ENCODE data around the gene BTBD10. TPM values are rescaled to one million over a fixed set of nuclear protein-coding genes. Genes with fewer than 3 reads are reported as not detected.

Gene BTBD10
- total RNA-seq, 1 donor from 2014 or later: 21.9 TPM

DNA sequence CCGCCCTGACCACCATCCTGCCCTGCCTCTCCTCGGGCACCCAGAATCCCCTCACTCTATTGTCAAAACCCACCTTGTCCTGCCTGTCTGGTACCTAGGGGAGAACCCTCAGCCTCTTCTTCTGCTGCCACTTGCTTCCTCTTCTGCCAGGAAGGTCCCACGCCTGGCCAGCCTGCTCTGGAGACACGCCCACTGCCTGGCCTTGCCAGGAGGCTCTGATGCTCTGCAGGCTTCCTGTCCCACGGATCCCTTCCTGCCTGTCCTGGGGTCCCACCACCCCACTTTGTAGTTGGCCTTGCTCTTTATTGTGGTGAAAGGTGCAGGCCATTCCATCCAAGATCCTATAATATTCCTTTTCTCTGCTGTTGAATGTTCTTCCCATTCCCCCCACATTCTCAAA, 122.0 kb downstream of the BTBD10 start:
- Mint-ChIP-seq H3K9me3 (no peaks in the 10 kb centered on the region), H3K36me3 (ENCODE audit: low read depth) (peaks cover 3% of the 10 kb centered on the region), H3K27ac (no peak overlapping the region), H3K4me1 (ENCODE audit: low read depth) (peaks cover 48% of the 10 kb centered on the region), H3K4me3 (no peak overlapping the region), H3K27me3 (ENCODE audit: insufficient read depth) (no peaks in the 10 kb centered on the region)
- intact Hi-C loops (cut with micrococcal nuclease): no loop called here
- DNase-seq (ENCODE audit: low spot score): no peak

GRCh38 chr11:13339195-13340153, 123.5 kb downstream of the BTBD10 start:
- intact Hi-C loops (cut with micrococcal nuclease): loop anchor here (2.0 to 5.0 kb wide), 3 partner anchors 123 to 1778 kb away; partner anchors contain the start of genes BTBD10 and FAR1
- peak overlapping the region; percentile 75 for H3K27ac Mint-ChIP-seq
- peak overlapping the region; percentile 67 for H3K4me3 Mint-ChIP-seq
- DNase-seq (ENCODE audit: low spot score): no peak
- peaks cover 3% of the 10 kb centered on the region for H3K36me3 Mint-ChIP-seq (ENCODE audit: low read depth)
- no peaks in the 10 kb centered on the region for H3K27me3 Mint-ChIP-seq (ENCODE audit: insufficient read depth)
- H3K9me3 Mint-ChIP-seq: no peaks in the 10 kb centered on the region
- peaks cover 58% of the 10 kb centered on the region for H3K4me1 Mint-ChIP-seq (ENCODE audit: low read depth)

DNA sequence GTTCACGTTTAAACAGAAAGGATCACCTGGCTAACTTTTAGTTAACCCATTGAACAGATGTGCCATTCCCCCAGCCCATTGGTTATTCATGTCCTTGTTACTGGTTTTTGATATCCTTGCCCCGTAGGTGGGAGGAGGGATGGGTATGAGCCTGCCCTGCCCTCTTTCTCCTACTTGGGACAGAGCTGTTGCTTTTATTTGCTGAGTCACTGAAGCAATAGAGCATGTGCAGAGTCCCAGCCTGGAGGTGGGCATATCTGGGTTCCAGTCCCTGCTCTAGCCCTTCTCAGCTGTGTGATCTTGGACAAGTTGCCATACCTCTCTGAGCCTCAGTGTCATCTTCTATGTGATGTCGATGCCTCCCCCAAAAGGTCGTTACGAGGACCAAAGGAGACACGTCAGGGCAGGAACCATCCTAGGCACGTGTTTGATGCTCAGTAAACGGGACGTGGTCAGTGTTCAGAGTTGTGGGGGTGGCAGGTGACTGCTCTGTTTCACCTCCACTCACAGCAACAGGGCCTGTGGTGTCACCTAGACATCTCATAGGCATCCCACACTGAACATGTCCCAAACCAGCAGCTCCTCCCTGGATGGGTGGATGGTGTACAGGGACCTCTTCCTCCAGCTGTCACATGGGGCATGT, 124.5 kb downstream of the BTBD10 start:
- peak overlapping the region; percentile 74 for H3K4me3 Mint-ChIP-seq
- peaks cover 3% of the 10 kb centered on the region for H3K36me3 Mint-ChIP-seq (ENCODE audit: low read depth)
- peak overlapping the region; percentile 75 for H3K27ac Mint-ChIP-seq
- peak; percentile 15 for DNase-seq (ENCODE audit: low spot score)
- no peaks in the 10 kb centered on the region for H3K9me3 Mint-ChIP-seq
- H3K27me3 Mint-ChIP-seq (ENCODE audit: insufficient read depth): no peaks in the 10 kb centered on the region
- intact Hi-C loops (cut with micrococcal nuclease): loop anchor here (1.0 to 5.0 kb wide), 5 partner anchors 61 to 1779 kb away; partner anchors contain the start of genes BMAL1, BTBD10 and FAR1
- H3K4me1 Mint-ChIP-seq (ENCODE audit: low read depth): peaks cover 60% of the 10 kb centered on the region

GRCh38 chr11:13338019-13338426, 125.0 kb downstream of the BTBD10 start:
- DNase-seq (ENCODE audit: low spot score): no peak
- H3K27ac Mint-ChIP-seq: peak overlapping the region; percentile 70
- H3K36me3 Mint-ChIP-seq (ENCODE audit: low read depth): peaks cover 3% of the 10 kb centered on the region
- intact Hi-C loops (cut with micrococcal nuclease): loop anchor here (1.0 to 5.0 kb wide), 5 partner anchors 61 to 1779 kb away; partner anchors contain the start of genes BMAL1, BTBD10 and FAR1
- H3K4me1 Mint-ChIP-seq (ENCODE audit: low read depth): peaks cover 63% of the 10 kb centered on the region
- no peaks in the 10 kb centered on the region for H3K9me3 Mint-ChIP-seq
- peak overlapping the region; percentile 74 for H3K4me3 Mint-ChIP-seq
- H3K27me3 Mint-ChIP-seq (ENCODE audit: insufficient read depth): no peaks in the 10 kb centered on the region

Other genes starting within 250 kb of the BTBD10 start
- 33.6 and 33.7 TPM in 2 replicates for gene BMAL1, start 185.4 kb downstream of the BTBD10 start, total RNA-seq
- not detected in 2 replicates for gene PTH, start 32.8 kb upstream of the BTBD10 start, total RNA-seq
- 67.3 and 67.4 TPM in 2 replicates for gene FAR1, start 205.4 kb upstream of the BTBD10 start, total RNA-seq

Data from activated T-helper 1 cell treated with anti-CD3 and anti-CD28 coated beads, Interleukin-12 subunit alpha, Interleukin-12 subunit beta, Interleukin-2, Interleukin-4 antibody, amounts not matched to agents 30 ng/mL and 10 ng/mL and 1 ng/mL, durations not matched to agents 14 hours and 24 hours and 36 hours (primary cell).